Caki2 (cell line): ENCODE data around the gene OR10G8. TPM values are rescaled to one million over a fixed set of nuclear protein-coding genes. Genes with fewer than 3 reads are reported as not detected.
"Not testable (repeated sequence)": the region's sequence is repeated elsewhere in the genome, so short reads cannot be mapped to it uniquely, and the experiment has no call there.

Source experiments
- DNase-seq: peaks from one replicate; pipeline ENCODE4 v3.0.0-alpha.2; 2015; ENCODE audit warnings: low read depth
- in situ Hi-C: cut with HindIII; loops from 2 replicates; pipeline ENCODE4 v1.10.0; 2016; ENCODE audit warnings: low sequenced_read_pairs, low pct_unique_long_range_greater_than_20kb, mixed read lengths
- total RNA-seq: library from RNA; depleted of rRNA; stranded (reverse); fragments of >200 nt; shearing (Covaris generic); gene quantifications from 2 replicates; pipeline ENCODE4 v1.2.3, GENCODE V29; 2014; ENCODE audit warnings: low replicate concordance; rRNA removed

OR10G8 gene, protein sequence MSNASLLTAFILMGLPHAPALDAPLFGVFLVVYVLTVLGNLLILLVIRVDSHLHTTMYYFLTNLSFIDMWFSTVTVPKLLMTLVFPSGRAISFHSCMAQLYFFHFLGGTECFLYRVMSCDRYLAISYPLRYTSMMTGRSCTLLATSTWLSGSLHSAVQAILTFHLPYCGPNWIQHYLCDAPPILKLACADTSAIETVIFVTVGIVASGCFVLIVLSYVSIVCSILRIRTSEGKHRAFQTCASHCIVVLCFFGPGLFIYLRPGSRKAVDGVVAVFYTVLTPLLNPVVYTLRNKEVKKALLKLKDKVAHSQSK
- not detected in 2 replicates for total RNA-seq

DNA sequence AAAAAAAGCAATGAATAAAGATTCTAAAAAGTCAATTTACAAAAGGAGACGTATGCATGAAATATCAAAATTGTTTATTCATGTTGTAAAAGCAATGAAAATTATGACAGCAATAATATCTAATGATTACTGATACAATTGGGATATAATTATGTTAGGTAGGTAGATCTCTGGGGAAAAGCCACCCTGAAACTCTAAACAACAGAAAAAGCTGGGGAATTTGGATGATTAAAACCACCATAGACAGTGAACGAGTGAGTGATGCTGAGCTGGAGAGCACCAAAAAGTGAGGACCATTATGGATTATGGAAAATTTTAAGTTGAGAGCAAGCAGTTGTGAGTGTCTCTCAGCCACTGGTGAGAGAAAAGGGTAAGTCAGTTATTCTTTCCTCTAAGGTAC, at the start of gene OR10G8:
OR10G8 (plus strand) TSS at position 301 of the 400 bp plus-strand sequence. CDS start 2,825 bp downstream, outside the sequence.
- in situ Hi-C loops: no loop called here

DNA sequence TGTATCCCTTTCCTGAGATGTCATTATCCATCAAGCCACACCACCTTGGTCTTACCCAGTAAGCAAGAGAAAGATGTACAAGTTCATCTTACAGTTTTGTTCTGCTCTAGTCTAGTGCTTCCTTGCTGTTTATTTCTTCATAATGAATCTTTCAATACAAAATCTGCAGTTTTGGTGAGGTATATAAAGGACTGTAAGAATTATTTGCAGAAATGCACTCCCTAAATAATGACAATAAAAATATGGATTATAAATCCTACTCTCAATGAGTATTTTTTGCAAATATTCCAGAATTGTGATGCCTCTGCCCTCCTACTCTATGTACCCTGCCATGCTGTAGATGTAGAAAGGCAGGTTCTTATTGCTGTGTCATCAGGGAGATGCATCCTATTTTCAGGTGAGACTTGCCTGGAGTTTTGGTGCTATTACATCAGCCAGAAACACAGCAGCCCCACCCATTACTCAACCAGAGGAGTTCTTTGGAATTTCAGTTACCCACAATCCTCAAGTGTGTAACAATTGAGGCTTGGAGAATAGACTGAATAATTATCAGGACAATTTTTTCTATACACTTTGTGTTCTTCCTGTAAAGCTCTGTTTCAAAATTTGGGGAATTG, 48.8 kb upstream of the OR10G8 start, which contains the start of gene OR10S1:
OR10S1 (minus strand) TSS at position 51 of the 617 bp plus-strand sequence. CDS start 117 bp downstream, outside the sequence.
- in situ Hi-C loops: no loop called here
- DNase-seq: no peak

More for the DNA sequence above, at the start of gene OR10G8:
- no peak for DNase-seq

DNA sequence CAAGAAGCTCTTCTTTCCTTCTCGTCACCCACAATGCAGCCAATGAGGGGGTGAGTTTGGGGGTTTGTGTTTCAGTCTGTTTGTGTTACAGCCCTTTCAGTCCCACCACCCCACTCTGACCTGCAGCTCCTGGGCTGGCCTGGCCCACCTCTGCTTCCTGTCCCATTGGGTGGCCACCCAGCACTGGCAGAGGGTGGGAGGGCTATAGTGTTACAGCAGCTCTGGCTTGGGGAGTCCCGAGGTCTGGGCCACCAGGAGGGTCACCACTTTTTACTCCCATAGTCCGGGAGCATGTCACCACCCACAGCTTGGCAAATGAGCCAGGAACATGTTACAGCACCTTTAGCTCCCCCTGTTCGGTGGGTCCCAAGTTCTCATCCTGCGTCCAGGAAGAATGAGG, 47.3 kb upstream of the OR10G8 start:
- in situ Hi-C loops: no loop called here
- DNase-seq: no peak

DNA sequence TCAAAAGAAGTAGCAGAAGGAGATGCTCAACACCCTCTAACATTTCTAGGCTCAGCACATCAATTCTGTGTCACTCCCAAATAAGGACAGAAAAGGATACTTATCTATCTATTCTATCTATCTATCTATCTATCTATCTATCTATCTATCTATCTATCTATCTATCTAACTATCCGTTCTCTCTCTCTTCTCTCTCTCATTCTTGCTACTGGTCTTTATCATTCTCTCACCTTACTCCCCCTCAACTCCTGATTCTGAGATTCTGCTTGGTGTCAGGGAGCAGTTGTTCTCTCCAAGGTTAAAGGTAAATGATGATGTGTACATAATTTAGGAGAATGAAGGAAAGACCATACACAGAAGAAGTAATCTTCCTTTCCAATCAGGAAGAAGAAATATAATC, 31.5 kb upstream of the OR10G8 start, which contains the start of gene OR10G6:
OR10G6 (minus strand) TSS at position 43 of the 400 bp plus-strand sequence; CDS start at position 43, 0 bp downstream.
- in situ Hi-C loops: no loop called here
- no peak for DNase-seq

DNA sequence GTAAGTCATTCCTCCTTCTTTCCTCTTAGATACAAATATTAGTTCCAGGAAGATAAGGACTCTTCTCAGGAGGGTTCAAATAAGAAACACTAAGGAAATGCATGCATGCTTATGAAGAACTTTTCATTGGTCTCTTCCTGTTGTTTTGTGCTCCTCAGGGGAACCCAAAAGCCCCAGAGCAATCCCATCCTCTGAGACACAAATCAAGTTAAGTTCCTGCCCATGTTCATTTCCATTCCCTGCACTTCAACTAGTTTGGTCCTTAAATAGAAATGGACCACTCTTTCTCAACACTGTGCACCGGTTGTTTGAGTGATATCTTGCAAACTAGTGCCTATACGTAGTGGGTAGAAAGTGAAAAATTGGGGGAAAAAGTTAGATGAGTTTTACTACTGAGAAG, 13.9 kb upstream of the OR10G8 start, which contains the start of gene OR10G4:
OR10G4 (plus strand) TSS at position 301 of the 400 bp plus-strand sequence. CDS start 2,578 bp downstream, outside the sequence.
- no peak for DNase-seq
- in situ Hi-C loops: no loop called here

DNA sequence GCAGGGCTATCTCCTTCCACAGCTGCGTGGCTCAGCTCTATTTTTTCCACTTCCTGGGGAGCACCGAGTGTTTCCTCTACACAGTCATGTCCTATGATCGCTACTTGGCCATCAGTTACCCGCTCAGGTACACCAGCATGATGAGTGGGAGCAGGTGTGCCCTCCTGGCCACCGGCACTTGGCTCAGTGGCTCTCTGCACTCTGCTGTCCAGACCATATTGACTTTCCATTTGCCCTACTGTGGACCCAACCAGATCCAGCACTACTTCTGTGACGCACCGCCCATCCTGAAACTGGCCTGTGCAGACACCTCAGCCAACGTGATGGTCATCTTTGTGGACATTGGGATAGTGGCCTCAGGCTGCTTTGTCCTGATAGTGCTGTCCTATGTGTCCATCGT, 10.8 kb upstream of the OR10G8 start:
- in situ Hi-C loops, DNase-seq: not testable (repeated sequence)

DNA sequence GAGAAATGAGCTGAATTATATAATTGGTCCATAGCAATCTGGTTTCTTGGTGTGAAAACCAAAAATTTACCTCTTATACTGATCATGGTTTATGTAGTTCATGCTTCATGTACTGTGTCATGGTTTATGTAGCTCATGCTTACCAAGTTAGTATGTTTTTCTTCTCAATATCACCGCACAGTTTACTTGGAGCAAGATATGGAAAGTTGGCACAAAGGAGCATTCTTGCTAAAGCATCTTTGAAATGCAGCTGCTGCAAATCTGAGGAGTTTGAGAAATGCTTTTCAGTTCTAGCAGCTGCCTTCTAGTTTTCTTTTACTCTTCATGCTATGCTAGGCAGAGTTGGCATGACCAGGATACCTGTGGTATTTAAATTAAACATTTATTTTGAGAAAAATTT, 10.1 kb downstream of the OR10G8 start:
- DNase-seq: no peak
- in situ Hi-C loops: no loop called here

DNA sequence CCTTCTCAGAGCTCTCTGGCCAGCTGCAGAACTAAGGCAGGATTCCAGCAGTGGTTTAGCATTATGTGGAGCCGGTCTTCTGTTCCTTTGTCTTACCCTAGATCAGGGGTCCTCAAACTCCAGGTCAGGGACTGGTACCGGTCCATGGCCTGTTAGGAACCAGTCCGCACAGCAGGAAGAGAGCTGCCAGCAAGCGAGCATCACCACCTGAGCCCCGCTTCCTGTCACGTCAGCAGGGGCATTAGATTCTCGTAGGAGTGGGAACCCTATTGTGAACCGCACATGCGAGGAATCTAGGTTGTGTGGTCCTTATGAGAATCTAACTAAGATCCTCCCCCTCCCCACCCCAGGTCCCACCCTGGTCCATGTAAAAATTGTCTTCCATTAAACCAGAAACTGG, 13.0 kb downstream of the OR10G8 start:
- DNase-seq: no peak
- in situ Hi-C loops: no loop called here

DNA sequence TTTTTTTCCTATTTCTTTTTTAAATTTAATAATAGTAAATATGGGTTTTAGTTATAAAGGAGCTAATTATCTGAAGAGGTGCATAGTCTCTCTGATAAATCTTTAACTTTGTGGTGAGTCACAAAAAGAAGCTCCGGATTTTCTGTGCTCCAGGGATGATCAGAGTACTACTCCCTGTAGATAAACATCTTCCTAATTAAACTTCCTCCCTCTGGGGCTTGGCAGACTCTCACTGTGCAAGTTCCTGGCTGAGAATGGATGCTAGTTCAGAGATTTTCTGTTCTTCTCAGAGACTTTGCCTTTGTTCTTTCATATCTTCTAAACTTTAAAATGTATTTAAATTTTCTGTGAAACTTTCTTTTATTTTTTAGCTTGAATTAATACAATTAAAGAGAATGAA, 14.7 kb downstream of the OR10G8 start, which contains the start of gene OR10G7:
OR10G7 (minus strand) TSS at position 72 of the 400 bp plus-strand sequence. CDS start 2,324 bp downstream, outside the sequence.
- in situ Hi-C loops: no loop called here
- DNase-seq: peak; percentile 3

DNA sequence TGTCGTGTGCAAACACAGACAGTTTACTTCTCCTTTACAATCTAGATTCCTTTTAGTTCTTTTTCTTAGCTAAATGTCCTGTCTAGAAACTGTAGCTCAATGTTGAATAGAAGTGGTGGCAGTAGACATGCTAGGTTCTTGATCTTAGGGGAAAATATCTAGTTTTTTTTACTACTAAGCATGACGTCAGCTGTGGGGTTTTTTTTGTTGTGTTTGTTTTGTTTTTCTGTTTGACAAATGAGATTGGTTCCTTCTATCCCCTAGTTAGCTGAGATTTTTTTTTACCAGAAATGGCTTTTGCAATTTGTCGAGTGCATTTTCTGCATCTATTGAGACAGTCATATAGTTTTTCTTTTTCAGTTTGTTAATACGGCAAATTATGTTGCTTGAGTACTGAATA, 16.8 kb downstream of the OR10G8 start:
- in situ Hi-C loops: no loop called here
- no peak for DNase-seq

DNA sequence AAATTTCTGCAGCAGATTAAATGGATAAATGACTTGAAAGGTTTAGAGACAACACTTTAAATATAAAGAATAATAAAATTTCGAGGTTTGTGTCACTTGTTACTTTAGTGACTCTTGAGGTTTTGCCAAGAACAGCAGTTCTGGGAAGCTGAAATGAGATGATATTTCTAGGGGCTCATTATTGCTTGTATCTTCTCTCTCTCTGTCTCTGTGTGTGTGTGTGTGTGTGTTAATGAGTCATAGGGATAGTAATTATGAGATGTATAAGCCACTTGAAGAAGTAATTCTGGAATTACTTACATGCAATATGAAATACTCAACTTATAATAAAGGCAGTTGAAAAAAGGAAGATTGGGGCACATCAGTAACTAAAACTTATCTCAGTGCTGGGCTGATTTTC, 24.1 kb downstream of the OR10G8 start:
- DNase-seq: no peak
- in situ Hi-C loops: no loop called here

DNA sequence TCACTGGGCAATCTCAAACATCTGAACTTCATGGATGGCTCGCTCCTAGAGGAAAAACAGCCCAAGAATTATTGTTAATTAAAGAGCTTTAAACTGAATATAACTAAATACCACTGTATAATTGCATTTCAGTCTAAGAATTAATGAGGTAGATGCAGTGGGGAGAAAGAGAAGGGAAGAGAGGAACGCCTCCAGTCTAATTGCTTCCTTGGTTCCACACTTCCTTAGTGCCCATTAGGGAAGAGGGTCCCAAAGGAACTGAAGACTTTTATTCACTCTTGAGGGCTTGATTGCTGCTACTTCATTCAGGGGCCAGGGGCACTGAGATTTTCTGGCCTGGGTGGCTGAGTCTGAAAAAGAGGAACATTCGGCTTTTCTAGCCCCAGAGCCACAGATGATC, 26.4 kb downstream of the OR10G8 start:
- DNase-seq: no peak
- in situ Hi-C loops: no loop called here

DNA sequence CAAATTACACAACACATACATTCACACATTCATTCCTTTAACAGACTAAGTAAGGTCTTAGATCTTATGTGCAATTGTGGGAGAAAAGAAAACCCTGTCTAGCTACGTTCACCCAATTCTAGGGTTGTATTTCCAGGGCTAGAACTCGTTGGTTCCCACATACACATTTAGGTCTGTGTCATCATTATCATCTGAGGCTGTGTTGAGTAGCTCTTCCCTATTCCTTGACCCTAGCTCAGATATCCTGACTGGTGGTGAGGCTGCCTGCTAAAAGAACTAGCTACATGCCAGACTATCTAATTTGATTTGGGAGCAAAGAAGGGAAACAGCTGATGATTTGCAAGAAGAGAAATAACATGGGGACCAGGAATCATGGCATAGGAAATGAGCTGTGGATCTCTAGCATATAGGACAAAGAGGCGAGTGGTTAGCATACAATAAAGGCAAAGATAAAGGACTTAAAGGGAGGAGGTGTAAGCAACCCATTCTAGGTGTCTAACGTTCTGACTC, 42.1 kb downstream of the OR10G8 start:
- in situ Hi-C loops: no loop called here
- no peak for DNase-seq

DNA sequence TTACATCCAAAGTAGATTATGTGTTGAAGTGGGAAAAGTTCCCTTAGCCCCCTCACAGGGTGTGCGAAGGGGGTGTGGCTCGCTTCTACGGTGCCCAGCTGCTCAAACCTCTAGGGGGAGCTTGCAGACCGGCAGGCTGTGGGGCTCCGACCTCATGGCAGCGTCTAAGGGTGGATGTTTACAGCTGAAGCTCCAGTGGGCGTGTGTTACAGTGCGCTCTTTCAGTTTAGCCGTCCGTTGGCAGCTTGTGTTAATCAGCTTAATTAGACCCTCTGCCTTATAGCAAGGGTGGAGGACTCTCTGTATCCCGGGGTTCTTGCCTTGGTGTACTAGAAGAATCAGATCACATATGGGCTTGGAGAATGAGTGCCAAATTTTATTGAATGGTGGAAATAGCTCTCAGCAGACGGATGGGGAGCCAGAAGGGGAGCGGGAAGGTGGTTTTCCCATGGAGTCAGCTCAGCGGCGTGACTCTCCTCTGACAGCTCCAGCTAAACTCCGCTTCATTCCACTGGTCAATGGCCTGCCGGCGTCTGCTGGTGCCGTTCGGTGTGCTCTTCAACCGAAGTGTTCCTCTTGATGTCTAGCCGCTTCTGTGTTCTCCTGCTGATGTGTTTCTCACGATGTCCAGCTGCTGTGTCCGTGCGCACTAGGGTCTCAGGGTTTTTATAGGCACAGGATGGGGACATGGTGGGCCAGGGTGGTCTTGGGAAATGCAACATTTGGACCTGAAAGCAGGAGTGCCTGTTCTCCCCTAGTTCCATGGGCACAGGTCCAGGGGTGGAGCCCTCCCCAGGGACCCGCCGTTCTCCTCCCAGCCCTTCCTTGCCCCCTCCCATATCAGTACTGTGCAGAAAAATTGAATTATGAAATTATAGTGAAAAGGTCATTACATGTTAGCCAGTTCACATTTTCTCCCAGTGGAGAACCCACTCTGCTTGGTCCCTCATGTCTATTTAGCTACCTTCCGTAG, 43.1 kb downstream of the OR10G8 start:
- in situ Hi-C loops: no loop called here
- no peak for DNase-seq

DNA sequence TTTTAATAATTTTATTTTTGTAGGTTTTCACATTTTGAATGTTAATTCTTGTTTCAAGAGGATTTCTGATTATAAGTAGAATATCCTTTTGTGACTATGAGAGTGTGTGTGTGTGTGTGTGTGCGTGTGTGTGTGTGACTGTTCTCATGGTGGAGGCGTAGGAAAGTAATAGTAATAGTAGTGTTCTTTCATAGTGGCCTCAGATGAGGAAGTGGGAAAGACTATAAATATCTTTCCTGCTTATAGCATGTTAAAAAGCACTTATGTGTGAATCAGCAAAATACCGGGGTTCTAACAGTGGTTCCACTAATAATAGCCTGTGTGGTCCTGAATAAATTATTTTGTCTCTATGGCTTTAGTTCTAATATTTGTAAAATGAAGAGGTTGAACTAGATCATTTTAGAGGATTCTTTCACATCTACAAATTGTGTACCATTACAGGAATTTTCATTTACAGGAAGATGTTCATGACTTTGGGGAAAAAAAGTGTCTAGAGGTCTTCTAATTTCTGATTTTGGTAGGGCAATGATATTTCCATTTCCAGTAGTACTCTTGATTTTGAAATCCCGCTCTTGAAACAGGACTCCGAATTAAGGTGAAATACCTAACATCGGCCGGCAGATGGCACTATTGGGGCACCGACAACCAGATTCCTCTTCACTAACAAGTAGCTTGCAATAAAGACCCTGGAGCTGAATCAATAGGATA, 44.5 kb downstream of the OR10G8 start:
- in situ Hi-C loops: no loop called here
- peak; percentile 35 for DNase-seq

DNA sequence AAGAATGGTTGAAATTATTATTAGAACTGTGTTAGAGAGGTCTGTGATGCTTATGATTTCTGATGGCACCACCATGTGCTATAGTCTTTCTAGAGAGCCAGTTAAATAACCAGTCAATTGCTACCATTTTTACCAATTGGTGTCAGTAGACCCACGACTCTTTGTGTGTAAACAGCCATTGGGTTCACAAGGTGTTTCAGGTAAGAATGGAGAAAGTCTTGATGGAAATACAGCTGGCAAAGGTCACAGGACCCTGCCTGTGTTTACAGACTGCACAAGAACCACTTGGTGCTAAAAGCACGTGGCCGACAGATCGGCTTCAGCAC, 45.0 kb downstream of the OR10G8 start:
- no peak for DNase-seq
- in situ Hi-C loops: no loop called here

DNA sequence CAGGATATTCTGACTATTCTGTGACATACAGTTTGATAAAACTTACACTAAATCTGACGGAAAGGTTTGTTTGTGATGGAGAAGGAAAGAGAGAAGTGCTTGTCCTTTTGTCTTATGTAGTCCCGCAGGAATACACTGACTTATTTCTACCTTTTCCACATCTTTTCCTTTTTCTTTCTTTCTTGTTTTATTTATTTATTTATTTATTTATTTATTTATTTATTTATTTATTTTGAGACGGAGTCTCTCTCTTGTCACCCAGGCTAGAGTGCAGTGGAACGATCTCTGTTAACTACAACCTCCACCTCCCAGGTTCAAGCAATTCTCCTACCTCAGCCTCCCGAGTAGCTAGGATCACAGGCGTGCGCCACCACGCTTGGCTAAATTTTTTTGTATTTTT, 45.5 kb downstream of the OR10G8 start:
- in situ Hi-C loops: no loop called here
- DNase-seq: no peak

DNA sequence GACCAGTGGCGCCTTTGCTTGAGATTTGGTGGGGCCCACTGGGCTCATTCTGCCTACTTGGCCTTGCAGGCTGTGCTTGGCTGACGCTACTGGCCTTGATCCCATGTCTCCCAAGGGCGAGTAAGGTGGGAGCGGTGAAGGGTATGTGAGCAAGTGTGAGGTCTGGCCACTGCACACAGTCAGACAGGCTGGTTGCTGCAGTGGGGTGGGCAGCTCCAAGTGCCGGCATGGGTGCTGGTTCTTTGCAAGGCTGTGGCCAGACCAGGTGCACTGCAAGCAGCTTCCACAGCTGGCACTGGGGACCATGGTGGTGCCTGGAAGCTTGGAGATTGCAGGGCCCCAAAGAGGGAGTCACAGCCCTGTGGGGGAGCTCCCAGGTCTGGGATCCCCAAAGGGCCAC, 48.0 kb downstream of the OR10G8 start:
- no peak for DNase-seq
- in situ Hi-C loops: no loop called here
